Omental fat pad (tissue), 4 donors: Measurements from ENCODE around the gene BSPRY. TPM values are rescaled to one million over a fixed set of nuclear protein-coding genes. Genes with fewer than 3 reads are reported as not detected.

Experiments used
- ATAC-seq: fragments of 150-250 bp; one replicate; pipeline ENCODE4 v1.9.1; 2016; ENCODE audit warnings: mild to moderate bottlenecking, moderate library complexity; ENCODE audit not compliant: low FRiP score
- DNase-seq: peaks from one replicate; pipeline ENCODE4 v3.0.0-alpha.2; 2019; ENCODE audit warnings: low spot score
- CTCF ChIP-seq, 3 donors: fragments of 450-650 bp; IDR thresholded peaks; one replicate each; pipeline ENCODE4 v1.5.1; 2016 to 2017; ENCODE audit warnings: antibody characterized with exemption in 3 of 3, mild to moderate bottlenecking in 3 of 3, moderate library complexity in 2 of 3
- total RNA-seq, 4 donors: library from RNA; depleted of rRNA; stranded (reverse); fragments of >200 nt; gene quantifications; one replicate each; pipeline ENCODE4 v1.1.0, GENCODE V29; 2016

BSPRY gene
- total RNA-seq, 4 donors from 2014 or later, result 0.19 to 0.63 TPM; not detected in 2

DNA sequence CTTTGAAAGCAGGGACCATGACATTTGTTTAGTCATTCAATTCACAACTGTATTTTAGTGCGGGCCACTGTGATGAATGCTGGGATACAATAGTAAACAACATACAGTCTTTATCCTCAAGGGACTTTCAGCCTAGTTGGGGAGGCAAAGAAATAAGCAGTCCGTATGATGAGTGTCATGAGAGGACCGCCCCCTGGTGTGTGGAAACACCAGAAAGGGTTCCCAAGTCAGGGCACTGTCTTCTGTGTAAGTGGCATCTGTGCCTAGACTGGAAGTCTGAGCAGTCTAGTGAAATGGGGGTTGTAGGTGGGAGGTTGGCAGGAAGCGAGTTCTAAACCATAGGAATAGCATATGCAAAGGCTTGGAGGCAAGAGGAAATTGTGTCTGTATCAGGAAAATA is 68.0 kb downstream of the BSPRY start:
- TF ChIP-seq CTCF (IDR thresholded peaks at IDR 0.05), result no peak
- no peak for ATAC-seq
- no peak for DNase-seq

Other genes with a start within 250 kb of the BSPRY start
- 100 to 1,000 TPM in 1 of 4 donors, 10 to 100 TPM in 3; 50.3 to 141 (median 96.1) TPM for gene SLC31A2, start 198.5 kb upstream of the BSPRY start, total RNA-seq
- 10 to 100 TPM; 20.5 to 42.3 (median 32.0) TPM for gene FKBP15, start 128.3 kb upstream of the BSPRY start, total RNA-seq
- gene SLC31A1, start 128.0 kb upstream of the BSPRY start, total RNA-seq, result 10 to 100 TPM; 11.2 to 26.7 (median 18.6) TPM
- gene CDC26, start 74.0 kb upstream of the BSPRY start, total RNA-seq, result 10 to 100 TPM; 20.1 to 39.9 (median 25.3) TPM
- 10 to 100 TPM; 15.4 to 33.9 (median 18.7) TPM for gene PRPF4, start 73.9 kb upstream of the BSPRY start, total RNA-seq
- gene RNF183, start 46.2 kb upstream of the BSPRY start, total RNA-seq, result under 1 TPM in 1 of 4 donors, not detected in 3; 0.19 TPM
- gene WDR31, start 9.3 kb upstream of the BSPRY start, total RNA-seq, result 1 to 10 TPM in 2 of 4 donors, under 1 TPM in 2; 0.60 to 2.0 (median 0.90) TPM
- 10 to 100 TPM; 12.6 to 30.6 (median 16.7) TPM for gene HDHD3, start 27.4 kb downstream of the BSPRY start, total RNA-seq
- 10 to 100 TPM; 24.7 to 28.9 (median 25.7) TPM for gene ALAD, start 51.7 kb downstream of the BSPRY start, total RNA-seq
- 10 to 100 TPM; 29.1 to 59.4 (median 32.2) TPM for gene POLE3, start 61.1 kb downstream of the BSPRY start, total RNA-seq
- gene C9orf43, start 61.2 kb downstream of the BSPRY start, total RNA-seq, result under 1 TPM; 0.37 to 0.96 (median 0.53) TPM
- gene RGS3, start 114.2 kb downstream of the BSPRY start, total RNA-seq, result 100 to 1,000 TPM in 2 of 4 donors, 10 to 100 TPM in 2; 76.0 to 169 (median 105) TPM